Upper lobe of right lung (tissue), 1 donor: ENCODE data around the gene TGFBR3. TPM values are rescaled to one million over a fixed set of nuclear protein-coding genes. Genes with fewer than 3 reads are reported as not detected.
"Not testable (repeated sequence)": the region's sequence is repeated elsewhere in the genome, so short reads cannot be mapped to it uniquely, and the experiment has no call there.

Experiments used
- ATAC-seq: fragments of 200-7000 bp; cut with Tn5 transposase; one replicate; pipeline ENCODE4 v1.9.1; 2020; ENCODE audit warnings: mild to moderate bottlenecking, moderate library complexity
- DNase-seq: peaks from one replicate; pipeline ENCODE4 v3.0.0-alpha.2; 2020
- H3K27ac ChIP-seq: fragments of 200-600 bp; one replicate; pipeline ENCODE4 v1.8.0; 2022
- H3K27me3 ChIP-seq: fragments of 200-600 bp; one replicate; pipeline ENCODE4 v1.8.0; 2022; ENCODE audit warnings: mild to moderate bottlenecking
- H3K36me3 ChIP-seq: fragments of 200-600 bp; one replicate; pipeline ENCODE4 v1.8.0; 2022
- H3K4me1 ChIP-seq: fragments of 200-600 bp; one replicate; pipeline ENCODE4 v1.8.0; 2022
- H3K4me3 ChIP-seq: fragments of 200-600 bp; one replicate; pipeline ENCODE4 v1.8.0; 2022; ENCODE audit warnings: mild to moderate bottlenecking
- H3K9me3 ChIP-seq: fragments of 200-600 bp; one replicate; pipeline ENCODE4 v1.8.0; 2022
- intact Hi-C: fragments of 100-400 bp; cut with DNase I; formaldehyde crosslinking; loops from one replicate; pipeline ENCODE4 v1.11.0; 2022
- total RNA-seq: library from RNA; stranded (reverse); fragmentation: NEBNext Ultra II Directional; extraction: Animal tissue kit (Norgen Biotek cat#: 25700); gene quantifications from one replicate; pipeline ENCODE4 v1.2.1, GENCODE V29; 2021
- TF ChIP-seq, protein P1 (sequence below): fragments of 200-600 bp; IDR thresholded peaks from one replicate; pipeline ENCODE4 v1.8.0; 2022; ENCODE audit warnings: antibody characterized with exemption
- donor health status: DM: no; HTN: yes; CAD: no; lungs with severe emphysema.

TGFBR3 gene
- total RNA-seq, 1 donor from 2014 or later: 55.9 TPM

DNA sequence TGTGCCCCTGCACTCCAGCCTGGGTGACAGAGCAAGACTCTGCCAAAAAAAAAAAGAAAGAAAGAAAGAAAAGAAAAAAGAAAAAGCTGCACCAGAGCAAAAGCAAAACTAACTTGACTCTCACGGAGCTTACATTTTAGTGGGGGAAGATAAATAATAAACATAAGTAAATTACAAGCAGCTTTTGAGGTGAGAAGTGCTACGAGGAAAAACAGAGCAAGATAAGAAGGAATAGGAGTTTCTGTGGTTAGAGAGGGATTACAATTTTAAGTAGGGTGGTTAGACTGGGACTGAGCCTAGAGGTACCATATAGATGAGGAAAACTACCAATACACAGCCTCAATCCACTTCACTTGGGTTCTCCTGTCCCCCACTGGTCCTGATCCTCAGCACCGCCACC lies 43.9 kb downstream of the TGFBR3 start:
- peaks cover 25% of the 10 kb centered on the region for H3K4me1 ChIP-seq
- ATAC-seq (no peak), DNase-seq (no peak)
- H3K27me3 ChIP-seq: no peaks in the 10 kb centered on the region
- intact Hi-C loops: no loop called here
- no peaks in the 10 kb centered on the region for H3K36me3 ChIP-seq
- no peak overlapping the region for H3K4me3 ChIP-seq
- no peaks in the 10 kb centered on the region for H3K9me3 ChIP-seq
- no peak overlapping the region for H3K27ac ChIP-seq
- TF ChIP-seq, protein P1, sequence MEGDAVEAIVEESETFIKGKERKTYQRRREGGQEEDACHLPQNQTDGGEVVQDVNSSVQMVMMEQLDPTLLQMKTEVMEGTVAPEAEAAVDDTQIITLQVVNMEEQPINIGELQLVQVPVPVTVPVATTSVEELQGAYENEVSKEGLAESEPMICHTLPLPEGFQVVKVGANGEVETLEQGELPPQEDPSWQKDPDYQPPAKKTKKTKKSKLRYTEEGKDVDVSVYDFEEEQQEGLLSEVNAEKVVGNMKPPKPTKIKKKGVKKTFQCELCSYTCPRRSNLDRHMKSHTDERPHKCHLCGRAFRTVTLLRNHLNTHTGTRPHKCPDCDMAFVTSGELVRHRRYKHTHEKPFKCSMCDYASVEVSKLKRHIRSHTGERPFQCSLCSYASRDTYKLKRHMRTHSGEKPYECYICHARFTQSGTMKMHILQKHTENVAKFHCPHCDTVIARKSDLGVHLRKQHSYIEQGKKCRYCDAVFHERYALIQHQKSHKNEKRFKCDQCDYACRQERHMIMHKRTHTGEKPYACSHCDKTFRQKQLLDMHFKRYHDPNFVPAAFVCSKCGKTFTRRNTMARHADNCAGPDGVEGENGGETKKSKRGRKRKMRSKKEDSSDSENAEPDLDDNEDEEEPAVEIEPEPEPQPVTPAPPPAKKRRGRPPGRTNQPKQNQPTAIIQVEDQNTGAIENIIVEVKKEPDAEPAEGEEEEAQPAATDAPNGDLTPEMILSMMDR: no peak

DNA sequence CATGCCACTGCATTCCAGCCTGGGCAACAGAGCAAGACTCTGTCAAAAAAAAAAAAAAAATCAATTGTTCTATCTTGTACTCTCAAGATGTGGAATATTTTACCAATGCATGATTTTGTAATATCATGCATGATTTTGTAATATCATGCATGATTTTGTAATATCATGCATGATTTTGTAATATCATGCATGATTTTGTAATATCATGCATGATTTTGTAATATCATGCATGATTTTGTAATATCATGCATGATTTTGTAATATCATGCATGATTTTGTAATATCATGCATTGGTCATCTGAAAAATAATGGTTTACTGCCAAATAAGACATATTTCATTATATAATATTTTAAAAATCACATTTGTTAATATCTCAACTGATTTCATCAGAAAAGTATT lies 45.7 kb downstream of the TGFBR3 start:
- intact Hi-C loops, H3K36me3 ChIP-seq, H3K4me3 ChIP-seq, H3K4me1 ChIP-seq, H3K27ac ChIP-seq, H3K27me3 ChIP-seq, DNase-seq, H3K9me3 ChIP-seq, ATAC-seq: not testable (repeated sequence)

- no peak overlapping the region for H3K27ac ChIP-seq
These were observed 49.5 kb downstream of the TGFBR3 start for GRCh38 chr1:91836331-91837040.

DNA sequence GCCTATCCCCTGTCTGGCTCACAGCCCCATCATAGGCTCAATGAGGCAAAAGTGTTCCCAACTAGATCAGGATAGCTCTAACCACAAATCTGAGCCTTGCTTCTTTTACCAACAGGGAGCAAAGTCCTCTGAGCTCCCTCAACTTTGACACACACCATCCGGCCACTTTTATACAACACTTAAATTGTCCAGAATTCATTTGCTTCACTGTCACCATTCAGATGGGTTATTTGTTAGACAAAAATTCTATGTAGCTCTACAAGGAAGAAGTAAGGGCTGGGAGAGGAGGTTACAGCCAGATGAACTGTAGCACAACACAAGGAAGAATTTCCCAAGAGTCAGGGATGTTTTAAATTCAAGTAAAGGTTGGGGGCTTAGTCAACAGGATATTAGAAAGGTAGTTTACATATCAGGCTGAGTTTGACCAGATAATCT lies 50.8 kb downstream of the TGFBR3 start:
- DNase-seq (no peak), ATAC-seq (no peak)
- TF ChIP-seq, protein P1: no peak
- Histone ChIP-seq H3K36me3 (no peaks in the 10 kb centered on the region), H3K4me3 (no peak overlapping the region), H3K9me3 (no peaks in the 10 kb centered on the region), H3K27me3 (no peaks in the 10 kb centered on the region), H3K27ac (no peak overlapping the region), H3K4me1 (peaks cover 28% of the 10 kb centered on the region)
- intact Hi-C loops: no loop called here

More at GRCh38 chr1:91836331-91837040, 49.5 kb downstream of the TGFBR3 start:
- H3K4me1 ChIP-seq: peaks cover 14% of the 10 kb centered on the region
- no peak overlapping the region for H3K4me3 ChIP-seq
- ATAC-seq (no peak), DNase-seq (no peak)
- intact Hi-C loops: no loop called here
- H3K9me3 ChIP-seq: no peaks in the 10 kb centered on the region
- H3K27me3 ChIP-seq: no peaks in the 10 kb centered on the region
- TF ChIP-seq, protein P1: no peak
- no peaks in the 10 kb centered on the region for H3K36me3 ChIP-seq

GRCh38 chr1:91834549-91834948 lies 51.4 kb downstream of the TGFBR3 start:
- peaks cover 33% of the 10 kb centered on the region for H3K4me1 ChIP-seq
- H3K36me3 ChIP-seq, H3K27ac ChIP-seq, H3K9me3 ChIP-seq, intact Hi-C loops, H3K27me3 ChIP-seq, H3K4me3 ChIP-seq, ATAC-seq, DNase-seq: not testable (repeated sequence)

DNA sequence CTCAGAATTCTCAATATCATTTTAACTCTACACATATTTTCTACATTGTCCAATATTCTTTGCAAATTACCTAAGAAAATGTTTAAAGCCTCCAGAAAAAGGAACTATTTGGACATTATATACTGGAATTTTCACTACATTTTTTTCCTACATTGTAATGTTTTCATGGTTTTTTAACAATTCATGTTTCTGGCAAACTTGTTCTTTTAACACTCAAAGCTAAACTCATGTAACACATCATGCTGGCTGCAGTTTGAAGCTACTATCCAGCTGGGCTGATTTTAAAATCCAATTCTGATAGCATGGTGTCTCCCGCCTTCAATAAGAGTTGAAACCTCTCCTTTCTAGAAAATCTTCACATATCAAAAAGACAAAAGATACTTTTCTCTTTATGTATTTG lies 52.0 kb downstream of the TGFBR3 start:
- Histone ChIP-seq H3K9me3 (no peaks in the 10 kb centered on the region), H3K27ac (no peak overlapping the region), H3K4me1 (peaks cover 34% of the 10 kb centered on the region), H3K36me3 (no peaks in the 10 kb centered on the region), H3K4me3 (no peak overlapping the region), H3K27me3 (no peaks in the 10 kb centered on the region)
- ATAC-seq: no peak
- intact Hi-C loops: no loop called here
- TF ChIP-seq, protein P1: no peak
- no peak for DNase-seq
